Measurements from ENCODE around the gene POPDC3. TPM values are rescaled to one million over a fixed set of nuclear protein-coding genes. Genes with fewer than 3 reads are reported as not detected.
"Not testable (repeated sequence)": the region's sequence is repeated elsewhere in the genome, so short reads cannot be mapped to it uniquely, and the experiment has no call there.

Gene POPDC3
- total RNA-seq, 1 donor from 2014 or later, result 8.2 TPM

GRCh38 chr6:105178110-105178509, 1.7 kb downstream of the POPDC3 start:
- peaks cover 37% of the 10 kb centered on the region for H3K27me3 ChIP-seq
- H3K4me2 ChIP-seq, result no peak overlapping the region
- H2AFZ ChIP-seq (replicated peaks), result no peak overlapping the region
- H3K27me3 Mint-ChIP-seq (ENCODE audit: insufficient read depth, low read depth), result peaks cover 22% of the 10 kb centered on the region
- H3K4me1 Mint-ChIP-seq, result peaks cover 2% of the 10 kb centered on the region
- H4K20me1 ChIP-seq (ENCODE audit: low read depth), result no peaks in the 10 kb centered on the region
- no peak overlapping the region for H3K4me3 ChIP-seq
- H3K9me3 ChIP-seq (ENCODE audit: low read depth), result no peaks in the 10 kb centered on the region
- no peak overlapping the region for H3K9ac ChIP-seq
- H3K36me3 ChIP-seq, result no peaks in the 10 kb centered on the region
- H3K27ac ChIP-seq, result no peak overlapping the region
- H3K36me3 Mint-ChIP-seq, result no peaks in the 10 kb centered on the region
- H3K79me2 ChIP-seq (ENCODE audit: low read depth), result no peaks in the 10 kb centered on the region
- DNase-seq (ENCODE audit: low spot score), result no peak
- H3K4me3 Mint-ChIP-seq, result no peak overlapping the region
- no peak overlapping the region for H3K27ac Mint-ChIP-seq
- peaks cover 33% of the 10 kb centered on the region for H3F3A ChIP-seq (ENCODE audit: low read depth)
- H3K9me3 Mint-ChIP-seq, result no peaks in the 10 kb centered on the region
- peaks cover 13% of the 10 kb centered on the region for H3K4me1 ChIP-seq
- TF ChIP-seq EZH2 (IDR thresholded peaks at IDR 0.05) (no peak), EZH2phosphoT487 (IDR thresholded peaks at IDR 0.05) (no peak), CTCF (IDR thresholded peaks at IDR 0.05) (no peak)

- Mint-ChIP-seq H3K27me3 (ENCODE audit: insufficient read depth, low read depth) (peaks cover 22% of the 10 kb centered on the region), H3K36me3 (no peaks in the 10 kb centered on the region), H3K4me1 (peaks cover 2% of the 10 kb centered on the region), H3K4me3 (no peak overlapping the region), H3K9me3 (no peaks in the 10 kb centered on the region), H3K27ac (no peak overlapping the region)
- H3K4me3 ChIP-seq, result no peak overlapping the region
- H3K79me2 ChIP-seq (ENCODE audit: low read depth), result no peaks in the 10 kb centered on the region
- H3K4me1 ChIP-seq, result peaks cover 9% of the 10 kb centered on the region
- H3K36me3 ChIP-seq, result no peaks in the 10 kb centered on the region
- H2AFZ ChIP-seq (replicated peaks), result no peak overlapping the region
- H3K9me3 ChIP-seq (ENCODE audit: low read depth), result no peaks in the 10 kb centered on the region
- no peaks in the 10 kb centered on the region for H4K20me1 ChIP-seq (ENCODE audit: low read depth)
- H3F3A ChIP-seq (ENCODE audit: low read depth), result peaks cover 30% of the 10 kb centered on the region
- DNase-seq (ENCODE audit: low spot score), result no peak
- H3K27me3 ChIP-seq, result peaks cover 37% of the 10 kb centered on the region
- no peak overlapping the region for H3K27ac ChIP-seq
- TF ChIP-seq EZH2 (IDR thresholded peaks at IDR 0.05) (no peak), EZH2phosphoT487 (IDR thresholded peaks at IDR 0.05) (no peak), CTCF (IDR thresholded peaks at IDR 0.05) (no peak)
- no peak overlapping the region for H3K4me2 ChIP-seq
- H3K9ac ChIP-seq, result no peak overlapping the region
Observed at GRCh38 chr6:105177556-105177955, 2.3 kb downstream of the POPDC3 start.

GRCh38 chr6:105174512-105174911, 5.3 kb downstream of the POPDC3 start:
- peaks cover 14% of the 10 kb centered on the region for H3F3A ChIP-seq (ENCODE audit: low read depth)
- Mint-ChIP-seq H3K27ac (no peak overlapping the region), H3K9me3 (no peaks in the 10 kb centered on the region), H3K27me3 (ENCODE audit: insufficient read depth, low read depth) (peaks cover 9% of the 10 kb centered on the region), H3K4me3 (no peak overlapping the region), H3K4me1 (no peaks in the 10 kb centered on the region), H3K36me3 (no peaks in the 10 kb centered on the region)
- H3K4me2 ChIP-seq, result no peak overlapping the region
- peaks cover 22% of the 10 kb centered on the region for H3K27me3 ChIP-seq
- H3K4me1 ChIP-seq, result no peaks in the 10 kb centered on the region
- H3K9ac ChIP-seq, result no peak overlapping the region
- no peaks in the 10 kb centered on the region for H4K20me1 ChIP-seq (ENCODE audit: low read depth)
- no peak overlapping the region for H3K27ac ChIP-seq
- no peak overlapping the region for H2AFZ ChIP-seq (replicated peaks)
- no peak for TF ChIP-seq CTCF (IDR thresholded peaks at IDR 0.05)
- no peak for TF ChIP-seq EZH2phosphoT487 (IDR thresholded peaks at IDR 0.05)
- TF ChIP-seq EZH2 (IDR thresholded peaks at IDR 0.05), result no peak
- no peaks in the 10 kb centered on the region for H3K36me3 ChIP-seq
- H3K79me2 ChIP-seq (ENCODE audit: low read depth), result no peaks in the 10 kb centered on the region
- H3K9me3 ChIP-seq (ENCODE audit: low read depth), result no peaks in the 10 kb centered on the region
- H3K4me3 ChIP-seq, result no peak overlapping the region
- no peak for DNase-seq (ENCODE audit: low spot score)

- H3K4me1 Mint-ChIP-seq; H3K4me2 ChIP-seq; H3K36me3 Mint-ChIP-seq; H2AFZ ChIP-seq (replicated peaks); H4K20me1 ChIP-seq (ENCODE audit: low read depth); H3K27me3 ChIP-seq; H3K9me3 Mint-ChIP-seq; H3K4me3 ChIP-seq; H3K27ac Mint-ChIP-seq; H3F3A ChIP-seq (ENCODE audit: low read depth); H3K36me3 ChIP-seq; H3K4me3 Mint-ChIP-seq; H3K9me3 ChIP-seq (ENCODE audit: low read depth); DNase-seq (ENCODE audit: low spot score); H3K27me3 Mint-ChIP-seq (ENCODE audit: insufficient read depth, low read depth); H3K79me2 ChIP-seq (ENCODE audit: low read depth); H3K27ac ChIP-seq; H3K9ac ChIP-seq; H3K4me1 ChIP-seq: not testable (repeated sequence)
Observed at GRCh38 chr6:105172515-105172914, 7.3 kb downstream of the POPDC3 start.

All from neural progenitor cell (in vitro differentiated cells).